OCI-LY3 (cell line): ENCODE measurements around the gene HMGN1.

Experiments
- H2AFZ ChIP-seq: fragments of 200-600, 300-600 bp; shearing (Covaris generic); 2 replicates; pipeline ENCODE4 v1.6.0; 2014; ENCODE audit warnings: antibody characterized with exemption, low read depth, low read length
- H3K27ac ChIP-seq: fragments of 200-600, 300-600 bp; sonication (generic); 2 replicates; pipeline ENCODE4 v1.5.1; 2014; ENCODE audit warnings: mild to moderate bottlenecking, low read length, moderate library complexity, mixed read lengths
- H3K27me3 ChIP-seq: fragments of 200-600, 300-600 bp; sonication (generic); 2 replicates; pipeline ENCODE4 v1.6.1; 2014; ENCODE audit warnings: low read depth, low read length, mixed read lengths
- H3K36me3 ChIP-seq: fragments of 200-600, 300-600 bp; sonication (generic); replicated peaks from 2 replicates; pipeline ENCODE3; 2014; ENCODE audit warnings: low read depth, low read length, mixed read lengths
- H3K4me1 ChIP-seq: fragments of 300-600, 200-600 bp; sonication (generic); 2 replicates; pipeline ENCODE4 v1.6.1; 2014; ENCODE audit warnings: low read length, mixed read lengths
- H3K4me2 ChIP-seq: fragments of 200-600, 300-600 bp; sonication (generic); 2 replicates; pipeline ENCODE4 v1.6.1; 2014; ENCODE audit warnings: low read length, mixed read lengths
- H3K4me3 ChIP-seq: fragments of 300-600, 200-600 bp; sonication (generic); 2 replicates; pipeline ENCODE4 v1.5.1; 2014; ENCODE audit warnings: antibody characterized with exemption, mild to moderate bottlenecking, low read length, moderate library complexity
- H3K79me2 ChIP-seq: fragments of 300-600, 200-600 bp; shearing (Covaris generic); 2 replicates; pipeline ENCODE4 v1.6.1; 2014; ENCODE audit warnings: mild to moderate bottlenecking, low read length, mixed read lengths
- H3K9ac ChIP-seq: fragments of 300-600, 200-600 bp; shearing (Covaris generic); 2 replicates; pipeline ENCODE4 v1.6.0; 2014; ENCODE audit warnings: mild to moderate bottlenecking, low read length, moderate library complexity
- H3K9me3 ChIP-seq: fragments of 200-600, 300-600 bp; shearing (Covaris generic); 2 replicates; pipeline ENCODE4 v1.6.1; 2014; ENCODE audit warnings: low read length, mixed read lengths; ENCODE audit not compliant: insufficient read depth
- H4K20me1 ChIP-seq: fragments of 200-600, 300-600 bp; sonication (generic); 2 replicates; pipeline ENCODE4 v1.6.1; 2016; ENCODE audit warnings: low read length, mixed read lengths; ENCODE audit not compliant: insufficient read depth
- EZH2phosphoT487 ChIP-seq: fragments of 200-600 bp; shearing (Covaris generic); IDR thresholded peaks from 2 replicates; pipeline ENCODE4 v1.6.1; 2018; ENCODE audit warnings: antibody characterized with exemption, mixed run types, low read depth
- TF ChIP-seq, protein P1 (sequence below): fragments of 200-600, 300-600 bp; sonication (generic); IDR thresholded peaks from 2 replicates; pipeline ENCODE4 v1.5.1; 2014; ENCODE audit warnings: antibody characterized with exemption, low read length, low read depth

The HMGN1 gene

DNA sequence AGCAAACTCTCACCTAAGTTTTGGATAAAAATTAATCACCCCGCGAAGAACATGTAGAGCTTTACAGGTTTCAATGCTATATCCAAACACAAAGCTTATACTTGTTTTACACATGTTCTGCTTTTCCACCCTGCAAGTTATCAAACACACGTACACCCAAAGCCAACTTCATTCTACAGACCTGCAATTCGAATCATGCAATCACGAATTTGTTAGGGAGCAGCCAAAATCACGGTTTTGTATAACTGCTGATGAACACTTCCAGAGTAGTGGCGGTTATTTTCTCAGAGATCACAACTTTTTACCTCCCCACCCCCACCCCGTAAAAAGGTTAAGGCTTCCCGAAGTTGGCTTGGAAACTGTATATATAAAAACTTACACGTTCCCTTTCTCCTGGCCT, 1.4 kb downstream of the HMGN1 start:
- H3K36me3 ChIP-seq, result peaks cover 41% of the 10 kb centered on the region
- peaks cover 22% of the 10 kb centered on the region for H4K20me1 ChIP-seq
- TF ChIP-seq, protein P1, sequence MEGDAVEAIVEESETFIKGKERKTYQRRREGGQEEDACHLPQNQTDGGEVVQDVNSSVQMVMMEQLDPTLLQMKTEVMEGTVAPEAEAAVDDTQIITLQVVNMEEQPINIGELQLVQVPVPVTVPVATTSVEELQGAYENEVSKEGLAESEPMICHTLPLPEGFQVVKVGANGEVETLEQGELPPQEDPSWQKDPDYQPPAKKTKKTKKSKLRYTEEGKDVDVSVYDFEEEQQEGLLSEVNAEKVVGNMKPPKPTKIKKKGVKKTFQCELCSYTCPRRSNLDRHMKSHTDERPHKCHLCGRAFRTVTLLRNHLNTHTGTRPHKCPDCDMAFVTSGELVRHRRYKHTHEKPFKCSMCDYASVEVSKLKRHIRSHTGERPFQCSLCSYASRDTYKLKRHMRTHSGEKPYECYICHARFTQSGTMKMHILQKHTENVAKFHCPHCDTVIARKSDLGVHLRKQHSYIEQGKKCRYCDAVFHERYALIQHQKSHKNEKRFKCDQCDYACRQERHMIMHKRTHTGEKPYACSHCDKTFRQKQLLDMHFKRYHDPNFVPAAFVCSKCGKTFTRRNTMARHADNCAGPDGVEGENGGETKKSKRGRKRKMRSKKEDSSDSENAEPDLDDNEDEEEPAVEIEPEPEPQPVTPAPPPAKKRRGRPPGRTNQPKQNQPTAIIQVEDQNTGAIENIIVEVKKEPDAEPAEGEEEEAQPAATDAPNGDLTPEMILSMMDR, result no peak
- no peak for TF ChIP-seq EZH2phosphoT487
- peak overlapping the region; percentile 89 for H3K4me3 ChIP-seq
- no peak overlapping the region for H2AFZ ChIP-seq
- peak overlapping the region; percentile 76 for H3K9ac ChIP-seq
- H3K4me2 ChIP-seq, result peak overlapping the region; percentile 83
- peaks cover 42% of the 10 kb centered on the region for H3K79me2 ChIP-seq
- no peaks in the 10 kb centered on the region for H3K27me3 ChIP-seq
- H3K4me1 ChIP-seq, result peaks cover 21% of the 10 kb centered on the region
- H3K9me3 ChIP-seq, result no peaks in the 10 kb centered on the region
- H3K27ac ChIP-seq, result no peak overlapping the region

- Histone ChIP-seq H4K20me1 (peaks cover 22% of the 10 kb centered on the region), H3K79me2 (peaks cover 42% of the 10 kb centered on the region), H3K4me1 (peaks cover 21% of the 10 kb centered on the region), H3K4me3 (peak overlapping the region; percentile 89), H2AFZ (no peak overlapping the region), H3K9me3 (no peaks in the 10 kb centered on the region), H3K4me2 (peak overlapping the region; percentile 83), H3K27ac (no peak overlapping the region), H3K27me3 (no peaks in the 10 kb centered on the region), H3K36me3 (peaks cover 42% of the 10 kb centered on the region), H3K9ac (no peak overlapping the region)
- TF ChIP-seq EZH2phosphoT487, result no peak
- TF ChIP-seq, protein P1, result no peak
Measured at GRCh38 chr21:39346671-39347331, 2.1 kb downstream of the HMGN1 start.

DNA sequence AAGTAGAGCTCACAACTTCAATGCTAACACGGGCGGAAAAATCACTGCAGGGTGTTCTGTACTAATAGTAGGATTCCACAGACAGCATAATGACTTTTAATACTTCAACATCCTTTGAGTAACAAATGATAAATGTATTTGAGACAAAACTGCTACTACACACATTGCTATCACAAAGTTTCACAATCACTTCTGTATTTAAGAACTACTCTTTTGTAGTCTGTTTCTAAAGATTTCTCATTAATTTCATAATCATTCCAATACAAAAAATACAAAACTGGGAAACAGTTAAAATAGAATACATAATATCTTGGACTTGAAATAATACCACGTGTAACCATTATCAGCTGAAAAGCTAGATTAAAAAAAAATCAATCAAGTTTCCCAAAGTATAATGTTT, 2.7 kb downstream of the HMGN1 start:
- peaks cover 21% of the 10 kb centered on the region for H3K4me1 ChIP-seq
- no peak overlapping the region for H3K27ac ChIP-seq
- H3K9ac ChIP-seq, result no peak overlapping the region
- no peaks in the 10 kb centered on the region for H3K9me3 ChIP-seq
- TF ChIP-seq, protein P1, result no peak
- TF ChIP-seq EZH2phosphoT487, result no peak
- H3K27me3 ChIP-seq, result no peaks in the 10 kb centered on the region
- H3K4me2 ChIP-seq, result peak overlapping the region; percentile 83; the same call in 1 of the 2 replicates
- H2AFZ ChIP-seq, result no peak overlapping the region
- H3K4me3 ChIP-seq, result no peak overlapping the region
- H3K79me2 ChIP-seq, result peaks cover 42% of the 10 kb centered on the region
- H4K20me1 ChIP-seq, result peaks cover 22% of the 10 kb centered on the region
- H3K36me3 ChIP-seq, result peaks cover 46% of the 10 kb centered on the region

DNA sequence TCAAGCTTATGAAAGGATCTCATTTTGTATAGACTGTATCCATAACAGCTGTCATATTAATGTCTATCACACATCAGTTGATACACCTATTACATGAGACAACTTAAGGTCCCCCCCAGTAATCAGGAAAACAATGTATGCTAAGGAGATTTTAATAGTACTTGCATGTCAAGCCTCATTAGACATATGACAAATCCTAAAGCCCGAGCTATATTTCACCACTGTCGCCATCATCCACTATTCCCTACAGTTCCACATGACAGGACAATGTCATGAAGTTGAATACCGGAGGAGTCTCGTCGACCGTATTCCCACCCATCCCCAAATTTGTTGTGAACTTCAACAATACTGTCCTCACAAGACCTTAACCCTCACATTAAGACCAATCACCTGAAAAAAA, 3.4 kb downstream of the HMGN1 start:
- H2AFZ ChIP-seq, result no peak overlapping the region
- H3K79me2 ChIP-seq, result peaks cover 42% of the 10 kb centered on the region
- H3K4me3 ChIP-seq, result no peak overlapping the region
- peaks cover 46% of the 10 kb centered on the region for H3K36me3 ChIP-seq
- no peak for TF ChIP-seq EZH2phosphoT487
- TF ChIP-seq, protein P1, result no peak
- H3K4me1 ChIP-seq, result peaks cover 20% of the 10 kb centered on the region
- H3K4me2 ChIP-seq, result no peak overlapping the region
- H3K27me3 ChIP-seq, result no peaks in the 10 kb centered on the region
- no peak overlapping the region for H3K9ac ChIP-seq
- peaks cover 22% of the 10 kb centered on the region for H4K20me1 ChIP-seq
- no peaks in the 10 kb centered on the region for H3K9me3 ChIP-seq
- no peak overlapping the region for H3K27ac ChIP-seq
